ENCODE measurements around the gene THAP11.
"Not testable (repeated sequence)": the region's sequence is repeated elsewhere in the genome, so short reads cannot be mapped to it uniquely, and the experiment has no call there.

Gene THAP11

GRCh38 chr16:67864044-67864443 lies 21.9 kb downstream of the THAP11 start:
- DNase-seq = not testable (repeated sequence)

- no peak for DNase-seq
Observed at GRCh38 chr16:67864594-67864993, 22.5 kb downstream of the THAP11 start.

GRCh38 chr16:67865318-67865717 lies 23.2 kb downstream of the THAP11 start:
- peak; percentile 55 for DNase-seq

GRCh38 chr16:67868290-67868689 lies 26.2 kb downstream of the THAP11 start:
- DNase-seq = no peak

GRCh38 chr16:67869653-67870052 lies 27.5 kb downstream of the THAP11 start:
- DNase-seq = no peak

- no peak for DNase-seq
Observed at GRCh38 chr16:67871256-67871655, 29.1 kb downstream of the THAP11 start.

GRCh38 chr16:67872131-67872630 lies 30.1 kb downstream of the THAP11 start:
- DNase-seq = no peak

GRCh38 chr16:67872631-67873434 lies 30.7 kb downstream of the THAP11 start, which contains the start of gene EDC4:
EDC4 (plus strand) TSS chr16:67873052; CDS start chr16:67873262, 210 bp downstream.
- DNase-seq = peak; percentile 94

- DNase-seq = peak; percentile 11
Observed at GRCh38 chr16:67873435-67874370, 31.6 kb downstream of the THAP11 start.

- DNase-seq = no peak
Observed at GRCh38 chr16:67874372-67874771, 32.3 kb downstream of the THAP11 start.

- no peak for DNase-seq
Observed at GRCh38 chr16:67877064-67877463, 34.9 kb downstream of the THAP11 start.

GRCh38 chr16:67878232-67878631 lies 36.1 kb downstream of the THAP11 start:
- no peak for DNase-seq

GRCh38 chr16:67878846-67879245 lies 36.7 kb downstream of the THAP11 start:
- DNase-seq = no peak

GRCh38 chr16:67879462-67879861 lies 37.3 kb downstream of the THAP11 start:
- DNase-seq = no peak

- DNase-seq = no peak
Observed at GRCh38 chr16:67879936-67880335, 37.8 kb downstream of the THAP11 start.

GRCh38 chr16:67880584-67880983 lies 38.5 kb downstream of the THAP11 start:
- DNase-seq = no peak

- DNase-seq = no peak
Observed at GRCh38 chr16:67881621-67882161, 39.6 kb downstream of the THAP11 start.

GRCh38 chr16:67882374-67883145 lies 40.4 kb downstream of the THAP11 start:
- DNase-seq = no peak

GRCh38 chr16:67883146-67883871 lies 41.2 kb downstream of the THAP11 start:
- DNase-seq = no peak

GRCh38 chr16:67883872-67884261 lies 41.7 kb downstream of the THAP11 start:
- peak; percentile 58 for DNase-seq

GRCh38 chr16:67884684-67885083 lies 42.6 kb downstream of the THAP11 start, which contains the start of gene NRN1L:
NRN1L (plus strand) TSS chr16:67884885; CDS start chr16:67884904, 19 bp downstream.
- no peak for DNase-seq

GRCh38 chr16:67885545-67885944 lies 43.4 kb downstream of the THAP11 start:
- no peak for DNase-seq
